Measurements from ENCODE around the gene DHTKD1.

DNA sequence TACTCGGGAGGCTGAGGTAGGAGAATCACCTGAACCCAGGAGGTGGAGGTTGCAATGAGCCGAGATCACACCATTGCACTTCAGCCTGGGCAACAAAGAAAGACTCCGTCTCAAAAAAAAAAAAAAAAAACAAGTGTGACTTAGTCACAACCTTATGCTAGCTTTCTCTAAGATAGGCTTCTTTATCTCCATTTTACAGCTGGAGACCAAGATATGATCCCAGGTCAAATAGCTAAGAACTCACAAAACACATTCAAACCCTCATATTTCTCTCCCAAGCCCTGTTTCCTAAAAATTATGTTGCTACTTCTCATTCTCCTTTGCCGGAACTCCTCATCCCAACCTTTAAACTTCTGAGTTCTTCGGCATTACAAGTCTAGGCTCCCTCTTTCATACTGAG lies 13.0 kb upstream of the DHTKD1 start:
- TF ChIP-seq CTCF (IDR thresholded peaks at IDR 0.05) (no peak), POLR2A (IDR thresholded peaks at IDR 0.05) (no peak)

Data from heart left ventricle (tissue), 13 donors.